KMS-11 (cell line): ENCODE measurements around the gene CASK.

Experiments used
- H2AFZ ChIP-seq: fragments of 200-600 bp; sonication (generic); 2 replicates; pipeline ENCODE4 v1.6.1; 2016; ENCODE audit warnings: antibody characterized with exemption, mixed run types, low read depth
- H3K27ac ChIP-seq: fragments of 200-600 bp; sonication (generic); 2 replicates; pipeline ENCODE4 v1.6.1; 2016; ENCODE audit warnings: mild to moderate bottlenecking, mixed run types
- H3K27me3 ChIP-seq: fragments of 200-600 bp; sonication (generic); 2 replicates; pipeline ENCODE4 v1.6.1; 2017; ENCODE audit warnings: mild to moderate bottlenecking, low read depth, mixed run types, moderate library complexity; ENCODE audit not compliant: insufficient read depth
- H3K36me3 ChIP-seq: fragments of 200-600 bp; sonication (generic); 2 replicates; pipeline ENCODE4 v1.6.1; 2017; ENCODE audit warnings: mild to moderate bottlenecking, mixed run types; ENCODE audit not compliant: insufficient read depth
- H3K4me1 ChIP-seq: fragments of 200-600 bp; sonication (generic); 2 replicates; pipeline ENCODE4 v1.6.1; 2016; ENCODE audit warnings: mild to moderate bottlenecking, low read depth, mixed run types; ENCODE audit not compliant: poor library complexity, severe bottlenecking
- H3K4me2 ChIP-seq: fragments of 200-600 bp; sonication (generic); 2 replicates; pipeline ENCODE4 v1.7.0; 2016; ENCODE audit warnings: mild to moderate bottlenecking, mixed run types
- H3K4me3 ChIP-seq: fragments of 200-600 bp; sonication (generic); IDR thresholded peaks from 2 replicates; pipeline ENCODE4 v1.6.1; 2017; ENCODE audit warnings: low read depth, low read length, mixed read lengths; ENCODE audit not compliant: insufficient read depth
- H3K79me2 ChIP-seq: fragments of 200-600 bp; sonication (generic); 2 replicates; pipeline ENCODE4 v1.6.1; 2016; ENCODE audit warnings: low read depth, mixed run types; ENCODE audit not compliant: insufficient read depth
- H3K9ac ChIP-seq: fragments of 200-600 bp; sonication (generic); 2 replicates; pipeline ENCODE4 v1.6.1; 2016; ENCODE audit warnings: mild to moderate bottlenecking, mixed run types
- H4K20me1 ChIP-seq: fragments of 200-600 bp; sonication (generic); 2 replicates; pipeline ENCODE4 v1.6.1; 2016; ENCODE audit warnings: mild to moderate bottlenecking, mixed run types; ENCODE audit not compliant: insufficient read depth
- TF ChIP-seq, protein P1 (sequence below): fragments of 200-600 bp; sonication (generic); conservative IDR thresholded peaks from 2 replicates; pipeline ENCODE4 v1.6.1; 2017; ENCODE audit warnings: low read depth, mild to moderate bottlenecking, antibody characterized with exemption, low read length, moderate library complexity, mixed read lengths

CASK gene

DNA sequence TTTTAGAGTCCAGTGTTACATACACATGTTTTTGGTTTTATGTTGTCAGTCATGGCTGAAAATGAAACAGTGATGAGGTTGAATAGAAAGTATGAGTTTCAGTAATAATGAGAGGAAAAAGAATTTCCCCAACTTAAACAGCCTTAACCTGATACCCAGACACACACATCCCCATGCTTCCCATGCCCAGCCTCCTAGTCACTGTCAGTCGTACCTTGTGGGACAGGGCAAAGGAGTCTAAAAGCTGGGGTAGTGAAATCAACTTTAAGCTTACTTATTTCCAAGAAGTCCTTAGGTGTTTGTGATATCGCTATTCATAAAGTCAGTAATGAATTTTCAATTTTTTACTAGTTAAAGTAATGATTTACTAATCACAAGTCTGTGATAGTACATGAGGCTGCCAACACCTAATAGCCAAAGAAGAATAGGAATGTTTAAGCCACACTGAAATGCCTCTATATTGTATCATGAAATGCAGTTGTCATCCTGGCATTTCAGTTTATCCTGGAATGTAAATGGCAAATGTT, 258.9 kb downstream of the CASK start:
- Histone ChIP-seq H2AFZ (no peak overlapping the region), H3K4me1 (peaks cover 48% of the 10 kb centered on the region), H3K27me3 (no peaks in the 10 kb centered on the region), H3K9ac (no peak overlapping the region), H3K27ac (no peak overlapping the region), H3K79me2 (no peaks in the 10 kb centered on the region), H3K4me3 (no peak overlapping the region), H4K20me1 (no peaks in the 10 kb centered on the region), H3K36me3 (no peaks in the 10 kb centered on the region), H3K4me2 (peak overlapping the region; percentile 55)
- TF ChIP-seq, protein P1, sequence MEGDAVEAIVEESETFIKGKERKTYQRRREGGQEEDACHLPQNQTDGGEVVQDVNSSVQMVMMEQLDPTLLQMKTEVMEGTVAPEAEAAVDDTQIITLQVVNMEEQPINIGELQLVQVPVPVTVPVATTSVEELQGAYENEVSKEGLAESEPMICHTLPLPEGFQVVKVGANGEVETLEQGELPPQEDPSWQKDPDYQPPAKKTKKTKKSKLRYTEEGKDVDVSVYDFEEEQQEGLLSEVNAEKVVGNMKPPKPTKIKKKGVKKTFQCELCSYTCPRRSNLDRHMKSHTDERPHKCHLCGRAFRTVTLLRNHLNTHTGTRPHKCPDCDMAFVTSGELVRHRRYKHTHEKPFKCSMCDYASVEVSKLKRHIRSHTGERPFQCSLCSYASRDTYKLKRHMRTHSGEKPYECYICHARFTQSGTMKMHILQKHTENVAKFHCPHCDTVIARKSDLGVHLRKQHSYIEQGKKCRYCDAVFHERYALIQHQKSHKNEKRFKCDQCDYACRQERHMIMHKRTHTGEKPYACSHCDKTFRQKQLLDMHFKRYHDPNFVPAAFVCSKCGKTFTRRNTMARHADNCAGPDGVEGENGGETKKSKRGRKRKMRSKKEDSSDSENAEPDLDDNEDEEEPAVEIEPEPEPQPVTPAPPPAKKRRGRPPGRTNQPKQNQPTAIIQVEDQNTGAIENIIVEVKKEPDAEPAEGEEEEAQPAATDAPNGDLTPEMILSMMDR, result no peak

DNA sequence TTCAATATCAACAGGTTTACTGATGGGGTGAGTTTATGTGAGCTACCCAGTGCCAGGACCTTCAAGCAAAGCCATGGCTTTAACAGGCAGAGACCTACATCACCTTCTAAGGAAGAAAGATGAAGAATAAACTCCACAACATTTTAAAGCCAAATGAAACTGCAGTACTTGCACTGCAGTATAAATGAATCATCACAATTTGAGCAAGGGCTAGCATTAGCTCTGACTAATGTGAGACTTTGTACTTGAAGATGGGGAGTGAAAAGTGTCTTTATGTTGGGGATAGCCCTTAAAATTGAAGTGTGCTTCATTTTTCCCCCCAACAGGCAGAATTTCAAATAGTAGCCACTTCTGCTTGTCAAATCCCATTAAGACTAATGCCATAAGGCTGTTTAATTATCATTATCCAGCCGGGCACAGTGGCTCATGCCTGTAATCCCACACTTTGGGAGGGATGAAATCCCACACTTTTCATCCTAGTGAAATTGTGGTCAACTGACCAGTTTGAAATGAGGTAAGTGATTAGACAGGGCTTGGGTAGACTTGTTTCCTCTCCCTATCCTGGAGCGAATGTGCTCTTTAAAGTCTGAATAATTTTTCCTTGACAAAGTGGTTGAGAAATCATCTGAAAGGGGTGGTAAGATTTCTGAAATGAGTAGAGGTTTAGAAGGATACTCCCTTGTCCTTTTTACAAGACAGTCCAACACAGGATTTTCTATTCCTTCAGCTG, 261.8 kb downstream of the CASK start:
- Histone ChIP-seq H3K27me3 (no peaks in the 10 kb centered on the region), H3K79me2 (no peaks in the 10 kb centered on the region), H3K4me2 (no peak overlapping the region), H3K27ac (no peak overlapping the region), H4K20me1 (no peaks in the 10 kb centered on the region), H2AFZ (no peak overlapping the region), H3K9ac (no peak overlapping the region), H3K4me3 (no peak overlapping the region), H3K4me1 (peaks cover 35% of the 10 kb centered on the region), H3K36me3 (no peaks in the 10 kb centered on the region)
- TF ChIP-seq, protein P1, result no peak

DNA sequence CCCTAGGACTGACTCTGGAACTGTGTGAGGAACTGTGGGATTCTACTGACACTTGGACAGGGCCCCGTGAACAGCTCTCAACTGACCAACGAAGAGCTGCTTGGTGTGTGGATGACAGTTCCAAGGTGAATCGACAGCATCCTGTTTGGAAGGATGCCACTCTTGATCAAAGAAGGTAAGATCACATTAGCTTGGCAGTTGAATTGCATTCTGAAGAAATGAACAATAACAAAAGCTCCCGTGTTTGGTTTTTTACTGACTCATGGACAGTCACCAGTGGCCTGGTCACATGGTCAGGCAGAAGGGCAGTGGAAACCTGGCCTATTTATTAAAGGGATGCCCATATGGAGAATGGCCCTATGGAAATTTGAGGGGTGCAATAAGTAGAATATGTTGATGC, 267.7 kb downstream of the CASK start:
- Histone ChIP-seq H3K4me1 (no peaks in the 10 kb centered on the region), H3K36me3 (no peaks in the 10 kb centered on the region), H2AFZ (no peak overlapping the region), H3K79me2 (no peaks in the 10 kb centered on the region), H3K27me3 (no peaks in the 10 kb centered on the region), H3K27ac (no peak overlapping the region), H4K20me1 (no peaks in the 10 kb centered on the region), H3K4me2 (no peak overlapping the region), H3K9ac (no peak overlapping the region), H3K4me3 (no peak overlapping the region)
- TF ChIP-seq, protein P1, result no peak

DNA sequence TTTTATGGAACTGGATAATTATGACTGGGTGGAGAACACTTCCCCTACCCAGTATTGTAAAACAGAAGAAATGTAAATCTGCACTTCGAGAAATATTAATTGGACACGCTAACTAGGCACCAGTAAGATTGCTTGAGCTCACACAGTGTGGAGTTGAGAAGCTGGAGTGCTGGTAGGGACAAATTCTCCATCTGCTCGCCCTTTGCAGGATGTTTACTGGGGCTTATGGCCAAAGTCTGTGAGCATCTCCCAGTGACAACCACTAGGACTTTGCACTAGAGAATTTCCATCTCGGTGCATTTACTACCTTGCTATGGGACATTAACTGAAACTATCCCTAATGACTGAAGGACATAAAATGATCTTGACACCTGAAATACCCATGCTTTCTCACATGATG, 268.3 kb downstream of the CASK start:
- H3K36me3 ChIP-seq, result no peaks in the 10 kb centered on the region
- no peaks in the 10 kb centered on the region for H3K4me1 ChIP-seq
- H3K27me3 ChIP-seq, result no peaks in the 10 kb centered on the region
- no peaks in the 10 kb centered on the region for H3K79me2 ChIP-seq
- no peak overlapping the region for H3K4me3 ChIP-seq
- no peak overlapping the region for H2AFZ ChIP-seq
- TF ChIP-seq, protein P1, result no peak
- no peaks in the 10 kb centered on the region for H4K20me1 ChIP-seq
- H3K9ac ChIP-seq, result no peak overlapping the region
- H3K27ac ChIP-seq, result no peak overlapping the region
- no peak overlapping the region for H3K4me2 ChIP-seq
